Mononuclear cell (primary cell): ENCODE measurements around the gene ATP6V0C. TPM values are rescaled to one million over a fixed set of nuclear protein-coding genes. Genes with fewer than 3 reads are reported as not detected.
A peak's percentile ranks its signal among the peaks of the same experiment; 100 is the strongest.
"Not testable (repeated sequence)": the region's sequence is repeated elsewhere in the genome, so short reads cannot be mapped to it uniquely, and the experiment has no call there.

ENCODE experiments used
- H3K27me3 ChIP-seq: 2 replicates; pipeline ENCODE4 v1.6.0; 2011; ENCODE audit warnings: low read length, control low read depth; ENCODE audit not compliant: insufficient read depth
- H3K4me1 ChIP-seq: 2 replicates; pipeline ENCODE4 v1.5.1; 2011; ENCODE audit warnings: mild to moderate bottlenecking, low read length, control low read depth; ENCODE audit not compliant: insufficient read depth
- H3K4me3 ChIP-seq: 2 replicates; pipeline ENCODE4 v1.5.1; 2011; ENCODE audit warnings: mild to moderate bottlenecking, low read length, moderate library complexity
- H3K9me3 ChIP-seq: 2 replicates; pipeline ENCODE4 v1.5.1; 2011; ENCODE audit warnings: low read depth, mild to moderate bottlenecking, control low read depth, low read length
- total RNA-seq: library from RNA; depleted of rRNA; stranded (reverse); fragments of >200 nt; gene quantifications from one replicate; pipeline ENCODE4 v1.2.3, GENCODE V29; 2012

Gene ATP6V0C
- total RNA-seq, 1 donor = 61.2 TPM

- no peaks in the 10 kb centered on the region for H3K9me3 ChIP-seq
- H3K4me1 ChIP-seq = peaks cover 51% of the 10 kb centered on the region
- H3K4me3 ChIP-seq = peak overlapping the region; percentile 61
- H3K27me3 ChIP-seq = no peaks in the 10 kb centered on the region
These were observed 18.9 kb downstream of the ATP6V0C start for GRCh38 chr16:2532494-2533141.

- H3K9me3 ChIP-seq, H3K27me3 ChIP-seq: not testable (repeated sequence)
- Histone ChIP-seq H3K4me1 (peaks cover 51% of the 10 kb centered on the region), H3K4me3 (peak overlapping the region; percentile 61)
These were observed 19.5 kb downstream of the ATP6V0C start for GRCh38 chr16:2533142-2533755.

- Histone ChIP-seq H3K4me3 (no peak overlapping the region), H3K4me1 (peaks cover 56% of the 10 kb centered on the region), H3K27me3 (no peaks in the 10 kb centered on the region), H3K9me3 (no peaks in the 10 kb centered on the region)
These were observed 20.2 kb downstream of the ATP6V0C start for GRCh38 chr16:2533912-2534311.

GRCh38 chr16:2534335-2534734, 20.6 kb downstream of the ATP6V0C start:
- H3K4me1 ChIP-seq = peaks cover 61% of the 10 kb centered on the region
- not testable (repeated sequence) for H3K9me3 ChIP-seq, H3K27me3 ChIP-seq, H3K4me3 ChIP-seq

- Histone ChIP-seq H3K27me3 (no peaks in the 10 kb centered on the region), H3K4me3 (no peak overlapping the region), H3K4me1 (peaks cover 69% of the 10 kb centered on the region), H3K9me3 (no peaks in the 10 kb centered on the region)
These were observed 21.9 kb downstream of the ATP6V0C start for GRCh38 chr16:2535625-2536013.

- H3K4me1 ChIP-seq = peaks cover 65% of the 10 kb centered on the region
- peak within 1 kb of the TSS; percentile 58 for H3K4me3 ChIP-seq
- no peaks in the 10 kb centered on the region for H3K9me3 ChIP-seq
- H3K27me3 ChIP-seq = no peaks in the 10 kb centered on the region
These were observed 24.0 kb downstream of the ATP6V0C start, which contains the start of gene PDPK1 for GRCh38 chr16:2537451-2538379. PDPK1 (plus strand) TSS chr16:2538021; CDS start chr16:2538113, 92 bp downstream.

- not testable (repeated sequence) for H3K27me3 ChIP-seq, H3K9me3 ChIP-seq, H3K4me3 ChIP-seq
- H3K4me1 ChIP-seq = peaks cover 52% of the 10 kb centered on the region
These were observed 25.6 kb downstream of the ATP6V0C start for GRCh38 chr16:2539192-2539844.

GRCh38 chr16:2539845-2540458, 26.2 kb downstream of the ATP6V0C start:
- not testable (repeated sequence) for H3K4me3 ChIP-seq

GRCh38 chr16:2540912-2541311, 27.2 kb downstream of the ATP6V0C start:
- not testable (repeated sequence) for H3K27me3 ChIP-seq, H3K9me3 ChIP-seq, H3K4me3 ChIP-seq
- peaks cover 45% of the 10 kb centered on the region for H3K4me1 ChIP-seq

More at GRCh38 chr16:2539845-2540458, 26.2 kb downstream of the ATP6V0C start:
- H3K4me1 ChIP-seq = peaks cover 52% of the 10 kb centered on the region
- not testable (repeated sequence) for H3K9me3 ChIP-seq, H3K27me3 ChIP-seq

- H3K9me3 ChIP-seq, H3K27me3 ChIP-seq, H3K4me3 ChIP-seq: not testable (repeated sequence)
- H3K4me1 ChIP-seq = peaks cover 40% of the 10 kb centered on the region
These were observed 27.7 kb downstream of the ATP6V0C start for GRCh38 chr16:2541409-2541808.

- peaks cover 28% of the 10 kb centered on the region for H3K4me1 ChIP-seq
- not testable (repeated sequence) for H3K27me3 ChIP-seq, H3K9me3 ChIP-seq, H3K4me3 ChIP-seq
These were observed 30.0 kb downstream of the ATP6V0C start for GRCh38 chr16:2543771-2544170.

- not testable (repeated sequence) for H3K4me3 ChIP-seq, H3K4me1 ChIP-seq, H3K9me3 ChIP-seq, H3K27me3 ChIP-seq
These were observed 36.6 kb downstream of the ATP6V0C start for GRCh38 chr16:2550283-2550878.

- not testable (repeated sequence) for H3K9me3 ChIP-seq, H3K4me1 ChIP-seq, H3K27me3 ChIP-seq, H3K4me3 ChIP-seq
These were observed 37.7 kb downstream of the ATP6V0C start for GRCh38 chr16:2551420-2551889.

GRCh38 chr16:2554709-2555425, 41.1 kb downstream of the ATP6V0C start:
- H3K4me1 ChIP-seq, H3K9me3 ChIP-seq, H3K4me3 ChIP-seq, H3K27me3 ChIP-seq: not testable (repeated sequence)
